ENCODE results near the gene ORAI1.
A peak's percentile ranks its signal among the peaks of the same experiment; 100 is the strongest.
"Not testable (repeated sequence)": the region's sequence is repeated elsewhere in the genome, so short reads cannot be mapped to it uniquely, and the experiment has no call there.

The ORAI1 gene

GRCh38 chr12:121649322-121649721, 23.0 kb downstream of the ORAI1 start:
- no peak for DNase-seq (ENCODE audit: low read depth)

DNA sequence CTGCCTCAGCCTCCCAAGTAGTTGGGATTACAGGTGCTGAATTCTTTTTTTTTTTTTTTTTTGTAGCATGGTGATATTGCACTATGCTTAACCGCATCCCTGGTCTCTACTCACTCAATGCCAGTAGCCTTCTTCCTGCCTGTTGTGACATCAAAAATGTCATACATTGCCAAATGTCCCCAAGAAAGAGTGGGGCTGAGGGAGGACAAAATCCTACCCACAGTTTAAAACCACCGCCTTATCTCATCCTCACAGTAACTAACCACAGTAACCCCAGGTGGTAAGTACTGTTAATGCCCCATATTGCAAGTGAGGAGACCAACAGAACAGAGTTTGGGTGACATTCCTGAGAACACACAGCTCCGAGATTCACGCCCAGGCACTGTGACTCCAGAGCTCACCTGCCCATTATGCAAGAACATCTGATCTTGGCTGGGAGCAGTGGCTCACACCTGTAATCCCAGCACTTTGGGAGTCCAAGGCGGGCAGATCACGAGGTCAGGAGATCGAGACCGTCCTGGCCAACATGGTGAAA, 23.6 kb downstream of the ORAI1 start:
- DNase-seq (ENCODE audit: low read depth), result no peak

DNA sequence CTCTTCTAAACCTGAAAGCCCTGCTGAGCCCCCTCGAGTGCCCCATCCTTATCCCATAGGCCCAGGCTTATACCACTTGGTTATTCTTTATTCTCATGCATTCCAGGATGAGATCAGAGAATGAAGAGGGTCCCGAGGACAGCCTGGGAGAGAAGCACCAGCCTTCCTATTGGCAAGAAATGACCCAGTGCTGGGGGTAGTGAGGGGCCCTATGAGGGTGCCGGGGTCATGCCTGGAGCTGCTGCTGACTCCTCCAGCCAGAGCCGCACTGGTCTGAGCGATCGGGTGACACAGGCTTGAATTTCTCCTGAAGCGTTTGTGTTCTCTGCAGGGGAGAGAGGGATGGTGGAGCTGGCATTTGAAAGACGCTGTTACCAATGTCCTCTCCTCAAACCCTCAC, 25.0 kb downstream of the ORAI1 start:
- DNase-seq (ENCODE audit: low read depth), result no peak

- DNase-seq (ENCODE audit: low read depth), result no peak
These were observed 26.6 kb downstream of the ORAI1 start for GRCh38 chr12:121652767-121653497.

GRCh38 chr12:121653999-121654398, 27.7 kb downstream of the ORAI1 start:
- DNase-seq (ENCODE audit: low read depth), result no peak

- no peak for DNase-seq (ENCODE audit: low read depth)
These were observed 29.8 kb downstream of the ORAI1 start for GRCh38 chr12:121656122-121656521.

DNA sequence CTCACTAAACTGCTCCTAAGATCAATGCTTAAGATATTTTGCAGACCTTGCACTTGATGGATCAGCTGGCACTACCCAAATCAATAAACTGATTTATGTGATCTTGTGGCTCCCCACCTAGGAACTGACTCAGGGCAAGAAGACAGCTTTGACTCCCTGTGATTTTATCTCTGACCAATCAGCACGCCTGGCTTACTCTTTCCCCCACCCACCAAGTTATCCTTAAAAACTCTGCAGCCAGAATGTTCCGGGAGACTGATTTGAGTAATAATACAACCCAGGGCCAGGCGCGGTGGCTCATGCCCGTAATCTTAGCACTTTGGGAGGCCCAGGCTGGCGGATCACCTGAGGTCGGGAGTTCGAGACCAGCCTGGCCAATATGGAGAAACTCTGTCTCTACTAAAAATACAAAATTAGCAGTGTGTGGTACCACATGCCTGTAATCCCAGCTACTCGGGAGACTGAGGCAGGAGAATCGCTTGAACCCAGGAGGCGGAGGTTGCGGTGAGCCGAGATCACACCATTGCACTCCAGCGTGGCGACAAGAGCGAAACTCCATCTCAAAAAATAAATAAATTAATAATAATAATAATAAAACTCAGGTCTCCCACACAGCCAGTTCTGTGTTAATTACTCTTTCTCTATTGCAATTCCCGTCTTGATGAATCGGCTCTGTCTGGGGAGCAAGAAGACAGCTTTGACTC, 31.1 kb downstream of the ORAI1 start:
- DNase-seq (ENCODE audit: low read depth), result no peak

DNA sequence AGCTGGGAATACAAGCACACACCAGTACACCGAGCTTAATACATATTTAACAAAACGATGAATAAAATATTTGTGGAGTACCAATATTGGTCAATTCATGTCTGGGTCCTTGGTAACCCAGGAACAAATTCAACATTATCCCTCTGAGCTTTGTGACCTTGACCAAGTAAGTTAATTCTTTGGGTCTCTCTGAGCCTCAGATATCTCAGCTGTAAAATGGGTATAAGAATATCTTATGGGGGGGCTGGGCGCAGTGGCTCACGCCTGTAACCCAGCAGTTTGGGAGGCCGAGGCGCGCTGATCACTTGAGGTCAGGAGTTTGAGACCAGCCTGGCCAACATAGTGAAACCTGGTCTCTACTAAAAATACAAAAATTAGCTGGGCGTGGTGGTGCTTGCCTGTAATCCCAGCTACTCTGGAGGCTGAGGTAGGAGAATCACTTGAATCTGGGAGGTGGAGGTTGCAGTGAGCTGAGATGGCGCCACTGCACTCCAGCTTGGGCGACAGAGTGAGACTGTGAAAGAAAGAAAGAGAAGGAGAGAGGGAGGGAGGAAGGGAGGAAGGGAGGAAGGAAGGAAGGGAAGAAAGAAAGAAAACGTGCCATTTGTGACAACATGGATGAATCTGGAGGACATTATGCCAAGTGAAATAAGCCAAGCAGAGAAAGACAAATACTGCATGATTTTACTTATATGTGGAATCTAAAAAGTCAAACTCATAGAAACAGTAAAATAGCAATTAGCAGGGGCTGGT, 35.2 kb downstream of the ORAI1 start:
- not testable (repeated sequence) for DNase-seq (ENCODE audit: low read depth)

DNA sequence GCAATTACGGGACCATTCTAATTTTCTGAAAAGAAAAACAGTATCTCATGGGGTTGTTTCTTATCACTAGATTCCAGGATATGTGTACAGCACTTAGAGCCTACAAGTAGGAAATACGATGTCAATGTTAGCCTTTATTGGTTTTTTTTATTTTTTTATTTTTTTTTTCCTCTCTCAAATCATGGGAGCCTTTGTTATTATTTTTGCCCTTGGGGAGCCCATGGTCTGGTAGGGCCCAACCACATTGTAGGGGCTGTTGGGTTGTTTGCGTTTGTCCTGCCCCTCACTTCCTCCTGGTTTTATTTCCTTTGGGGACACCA, 37.2 kb downstream of the ORAI1 start:
- no peak for DNase-seq (ENCODE audit: low read depth)

GRCh38 chr12:121666829-121667228, 40.5 kb downstream of the ORAI1 start:
- DNase-seq (ENCODE audit: low read depth), result not testable (repeated sequence)

GRCh38 chr12:121668750-121669520, 42.6 kb downstream of the ORAI1 start:
- DNase-seq (ENCODE audit: low read depth), result peak; percentile 25

DNA sequence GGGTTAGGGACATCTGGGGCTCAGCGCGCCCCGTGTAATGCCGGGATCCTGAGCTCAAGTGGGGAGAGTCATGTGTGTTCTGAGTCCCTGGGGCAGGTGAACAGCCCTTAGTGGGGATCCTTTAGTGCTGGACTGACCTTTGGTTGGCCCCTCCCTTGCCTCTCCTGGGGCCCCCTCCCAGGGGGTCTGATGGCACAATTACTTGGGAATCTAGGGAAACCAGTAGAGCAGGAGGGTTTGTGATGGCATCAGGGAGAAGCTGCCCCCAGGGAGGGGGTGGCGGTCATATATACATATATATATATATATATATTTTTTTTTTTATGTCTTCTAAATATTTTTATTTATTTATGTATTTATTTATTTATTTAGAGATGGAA, 43.2 kb downstream of the ORAI1 start, which contains the start of gene MORN3:
Gene MORN3 (minus strand): TSS at position 134 of the 380 bp plus-strand sequence. CDS start 171 bp downstream, outside the sequence.
- DNase-seq (ENCODE audit: low read depth), result no peak

DNA sequence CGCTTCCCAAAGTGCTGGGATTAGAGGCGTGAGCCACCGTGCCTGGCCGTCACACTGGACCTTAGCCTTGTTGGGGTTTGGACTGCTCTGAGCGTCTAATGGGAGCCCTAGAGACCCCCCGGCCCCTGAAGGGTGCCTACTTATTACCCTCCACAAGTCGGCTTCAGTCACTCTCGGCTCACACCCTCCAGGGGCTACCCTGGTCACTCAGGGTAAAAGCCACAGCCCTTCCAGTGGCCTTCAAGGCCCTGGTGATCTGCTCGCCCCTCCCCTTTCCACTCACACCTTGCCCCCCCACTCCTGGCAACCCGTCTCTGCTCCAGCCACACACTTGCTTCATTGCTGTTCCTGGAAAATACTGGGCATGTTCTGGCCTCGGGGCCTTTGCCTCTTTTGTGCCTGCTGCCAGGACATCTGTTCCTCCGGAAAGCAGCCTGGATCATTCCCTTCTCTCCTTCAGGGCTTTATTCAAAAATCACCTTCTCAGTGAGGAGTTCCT, 46.7 kb downstream of the ORAI1 start:
- no peak for DNase-seq (ENCODE audit: low read depth)

DNA sequence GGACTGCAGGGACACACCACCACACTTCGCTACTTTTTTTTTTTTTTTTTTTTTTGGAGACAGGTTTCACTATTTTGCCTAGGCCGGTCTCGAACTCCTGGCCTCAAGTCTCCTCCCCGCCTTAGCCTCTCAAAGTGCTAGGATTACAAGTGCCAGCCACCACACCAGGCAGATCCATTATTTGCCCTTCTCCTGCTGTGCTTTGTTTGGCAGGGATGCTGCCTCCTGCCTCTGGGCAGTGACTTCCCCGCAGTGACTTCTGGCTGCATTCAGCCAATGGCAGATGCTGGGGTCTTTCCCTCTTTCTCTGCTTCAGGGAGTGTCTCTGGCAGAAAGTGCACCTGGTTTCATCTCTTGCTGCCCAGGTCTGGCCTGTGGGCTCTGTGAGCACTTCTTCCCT, 49.9 kb downstream of the ORAI1 start:
- no peak for DNase-seq (ENCODE audit: low read depth)

DNA sequence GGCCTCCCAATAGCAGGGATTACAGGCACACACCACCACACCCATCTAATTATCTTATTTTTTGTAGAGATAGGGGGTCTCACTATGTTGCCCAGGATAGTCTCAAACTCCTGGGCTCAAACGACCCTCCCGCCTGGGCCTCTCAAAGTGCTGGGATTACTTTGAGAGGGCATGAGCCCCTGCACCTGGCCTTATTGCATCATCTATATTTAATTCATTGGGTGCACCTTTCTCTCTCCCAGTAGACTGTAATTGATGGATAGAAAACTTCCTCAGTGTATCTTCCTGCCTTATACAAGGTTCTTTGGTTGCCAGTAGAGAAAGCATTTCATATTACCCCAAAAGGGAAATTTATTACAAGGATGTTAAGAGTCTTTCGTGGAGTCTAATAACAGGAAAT, 52.0 kb downstream of the ORAI1 start:
- DNase-seq (ENCODE audit: low read depth), result no peak

DNA sequence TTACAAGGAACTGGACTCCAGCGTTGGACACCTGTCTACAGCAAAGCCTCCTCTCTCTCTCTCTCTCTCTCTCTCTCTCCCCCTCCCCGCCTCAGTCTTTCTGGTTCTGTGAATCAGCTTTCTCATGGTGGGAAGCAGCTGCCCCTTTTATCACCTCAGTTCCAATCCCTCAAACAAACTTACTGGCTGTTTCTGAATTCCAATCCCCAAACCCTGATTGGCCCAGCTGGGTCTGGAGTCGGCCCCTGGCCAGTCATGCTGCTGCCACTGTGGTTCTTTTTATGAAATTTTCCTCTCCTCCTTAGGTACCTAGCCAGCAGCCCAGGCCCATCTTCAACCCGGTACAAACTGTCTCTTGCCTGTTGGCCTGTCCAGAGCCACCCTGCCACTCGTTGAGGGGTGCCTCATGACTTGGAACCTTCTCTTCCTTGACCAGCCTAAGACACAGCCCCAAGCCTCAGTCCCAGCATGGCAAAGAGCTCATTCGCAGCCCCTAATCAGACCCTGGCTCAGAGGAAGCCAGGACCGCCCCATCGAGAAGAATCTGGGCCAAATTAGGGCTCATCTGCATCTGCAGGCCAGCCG, 52.5 kb downstream of the ORAI1 start:
- DNase-seq (ENCODE audit: low read depth), result no peak

- not testable (repeated sequence) for DNase-seq (ENCODE audit: low read depth)
These were observed 53.4 kb downstream of the ORAI1 start for GRCh38 chr12:121679661-121680197.

GRCh38 chr12:121688966-121689365, 62.6 kb downstream of the ORAI1 start:
- DNase-seq (ENCODE audit: low read depth), result no peak

DNA sequence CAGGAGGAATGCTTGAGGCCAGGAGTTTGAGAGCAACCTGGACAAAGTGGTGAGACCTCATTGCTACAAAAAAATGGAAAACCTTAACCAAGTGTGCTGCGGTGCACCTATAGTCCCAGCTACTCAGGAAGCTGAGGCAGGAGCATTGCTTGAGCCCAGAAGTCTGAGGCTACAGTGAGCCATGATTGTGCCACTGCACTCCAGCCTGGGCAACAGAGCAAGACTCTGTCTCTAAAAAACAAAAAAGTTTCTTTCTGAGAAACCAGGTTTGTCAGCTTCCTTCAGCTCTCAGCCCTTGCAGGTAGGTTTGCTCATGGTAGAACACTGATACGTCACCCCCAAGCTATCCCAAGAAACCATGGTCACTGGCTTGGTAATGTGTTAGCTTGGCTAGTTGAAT, 63.1 kb downstream of the ORAI1 start:
- no peak for DNase-seq (ENCODE audit: low read depth)
